Measurements from ENCODE around the gene RPS6KA3. TPM values are rescaled to one million over a fixed set of nuclear protein-coding genes. Genes with fewer than 3 reads are reported as not detected.

RPS6KA3 gene
- polyA plus RNA-seq, 2 donors = 4.9 to 8.4 TPM

DNA sequence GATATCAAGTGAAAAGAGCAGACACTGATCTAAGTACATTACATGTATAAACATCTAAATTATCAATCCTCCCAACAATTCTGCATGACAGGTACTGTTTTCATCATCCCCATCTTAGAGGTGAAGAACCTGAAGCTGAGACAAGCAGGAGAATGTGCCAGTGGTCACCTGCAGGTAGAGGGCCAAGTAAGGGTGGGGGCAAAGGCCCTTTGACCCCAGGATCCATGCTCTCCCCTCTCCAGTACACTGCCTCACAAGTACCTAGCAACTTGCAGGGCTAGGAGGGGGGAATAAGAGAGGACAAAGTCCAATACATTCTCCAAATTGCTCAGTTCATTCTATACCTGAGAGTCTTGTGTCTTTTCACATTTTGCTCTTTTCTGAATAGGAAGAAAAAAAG is 141.7 kb downstream of the RPS6KA3 start:
- H3K36me3 ChIP-seq (ENCODE audit: control insufficient read depth in 2 of 2, insufficient read depth in 2 of 2, low read length in 1 of 2) = no peaks in the 10 kb centered on the region
- H3K4me3 ChIP-seq (ENCODE audit: low read depth in 1 of 2, low read length in 2 of 2) = no peak overlapping the region

DNA sequence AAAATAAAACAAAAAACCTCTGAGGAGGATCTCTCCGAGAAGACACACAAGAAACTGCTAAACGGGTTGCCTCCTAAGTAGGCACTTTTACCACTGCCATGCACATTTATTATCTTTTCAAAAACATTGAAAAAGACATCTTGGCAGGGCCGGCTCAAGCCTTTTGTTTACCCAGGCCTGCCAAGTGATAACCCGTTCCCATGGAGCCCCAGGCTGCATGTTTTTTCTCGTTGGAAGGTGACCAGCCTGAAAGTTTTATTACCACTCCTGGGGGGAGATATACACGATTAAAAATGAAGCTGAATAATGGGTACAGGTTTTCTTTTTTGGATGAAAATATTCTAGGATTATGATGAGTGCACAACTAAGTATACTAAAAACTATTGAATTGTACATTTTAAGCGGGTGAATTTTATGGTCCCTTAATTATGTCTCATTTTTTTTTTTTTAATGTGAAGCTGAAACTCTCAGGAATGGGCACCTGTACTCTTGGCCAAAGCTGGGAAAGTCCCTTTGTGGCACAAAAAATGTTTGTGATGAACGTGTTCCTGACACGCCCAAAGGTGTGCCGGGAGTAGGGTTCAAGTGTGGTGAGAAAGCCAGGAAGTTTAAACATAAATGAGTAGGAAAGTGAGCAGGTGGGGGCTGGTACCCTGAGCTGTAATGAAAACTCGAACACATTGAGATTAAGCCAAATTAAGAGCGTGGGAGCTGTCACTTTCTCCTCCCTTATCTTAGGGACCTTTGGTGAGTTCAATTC is 148.5 kb downstream of the RPS6KA3 start:
- peaks cover 0 to 7% of the 10 kb centered on the region in 2 donors for H3K4me1 ChIP-seq (ENCODE audit: control insufficient read depth in 2 of 2, insufficient read depth in 2 of 2, low read length in 1 of 2)
- peaks cover 0 to 8% of the 10 kb centered on the region in 2 donors for H3K9me3 ChIP-seq (ENCODE audit: control insufficient read depth in 2 of 2, insufficient read depth in 1 of 2, low read depth in 1 of 2, low read length in 1 of 2)
- peaks cover 0 to 3% of the 10 kb centered on the region in 2 donors for H3K27me3 ChIP-seq (ENCODE audit: control insufficient read depth in 1 of 2, insufficient read depth in 2 of 2, low read length in 2 of 2)
- H3K36me3 ChIP-seq (ENCODE audit: control insufficient read depth in 2 of 2, insufficient read depth in 2 of 2, low read length in 1 of 2) = no peaks in the 10 kb centered on the region
- WGBS, 2 donors = 30 to 38% methylated on average over 12 of the region's 12 CpGs
- no peak overlapping the region for H3K27ac ChIP-seq (ENCODE audit: low read depth in 2 of 2, low read length in 1 of 2)
- H3K4me3 ChIP-seq (ENCODE audit: low read depth in 1 of 2, low read length in 2 of 2) = no peak overlapping the region

More for the DNA sequence above, 141.7 kb downstream of the RPS6KA3 start:
- H3K4me1 ChIP-seq (ENCODE audit: control insufficient read depth in 2 of 2, insufficient read depth in 2 of 2, low read length in 1 of 2) = no peaks in the 10 kb centered on the region
- H3K9me3 ChIP-seq (ENCODE audit: control insufficient read depth in 2 of 2, insufficient read depth in 1 of 2, low read depth in 1 of 2, low read length in 1 of 2) = no peaks in the 10 kb centered on the region
- no peaks in the 10 kb centered on the region for H3K27me3 ChIP-seq (ENCODE audit: control insufficient read depth in 1 of 2, insufficient read depth in 2 of 2, low read length in 2 of 2)
- no peak overlapping the region for H3K27ac ChIP-seq (ENCODE audit: low read depth in 2 of 2, low read length in 1 of 2)

DNA sequence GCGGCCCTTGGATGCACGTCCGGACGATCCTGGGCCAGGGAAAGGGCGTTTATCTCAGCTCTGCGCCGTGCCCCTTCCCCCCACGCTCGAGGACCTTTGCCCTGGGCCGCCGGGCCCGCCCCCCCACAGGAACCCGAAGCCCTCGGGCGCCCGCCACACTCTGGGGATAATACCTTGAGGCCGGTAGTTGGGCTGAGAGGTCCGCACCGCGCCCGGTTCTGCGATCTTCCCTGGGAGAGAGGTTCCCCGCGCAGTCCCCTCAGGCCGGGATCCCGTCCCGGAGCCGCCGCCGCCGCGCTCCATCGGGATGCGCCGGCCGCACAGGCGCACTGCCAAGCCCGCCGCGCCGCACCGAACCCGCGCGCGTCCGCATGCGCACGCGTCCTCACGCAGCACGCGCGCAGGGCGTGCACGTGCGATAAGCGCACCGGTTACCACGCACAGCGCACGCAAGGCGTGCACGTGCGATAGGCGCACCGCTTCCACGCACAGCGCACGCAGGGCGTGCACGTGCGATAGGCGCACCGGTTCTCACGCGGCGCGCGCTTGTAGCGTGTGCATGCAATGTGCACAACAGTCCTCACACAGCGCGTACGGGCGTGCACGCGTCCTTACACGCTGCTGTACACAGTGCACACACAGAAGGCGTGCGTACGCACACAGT is 150.0 kb downstream of the RPS6KA3 start, which contains the start of gene MAP7D2:
MAP7D2 (minus strand) TSS at position 331 of the 664 bp plus-strand sequence; CDS start at position 303, 28 bp downstream.
- peak within 1 kb of the TSS in 1 of 2 donors; percentile 31 for H3K4me3 ChIP-seq (ENCODE audit: low read depth in 1 of 2, low read length in 2 of 2)
- WGBS, 2 donors = 18 to 35% methylated on average over 86 to 91 of the region's 91 CpGs

DNA sequence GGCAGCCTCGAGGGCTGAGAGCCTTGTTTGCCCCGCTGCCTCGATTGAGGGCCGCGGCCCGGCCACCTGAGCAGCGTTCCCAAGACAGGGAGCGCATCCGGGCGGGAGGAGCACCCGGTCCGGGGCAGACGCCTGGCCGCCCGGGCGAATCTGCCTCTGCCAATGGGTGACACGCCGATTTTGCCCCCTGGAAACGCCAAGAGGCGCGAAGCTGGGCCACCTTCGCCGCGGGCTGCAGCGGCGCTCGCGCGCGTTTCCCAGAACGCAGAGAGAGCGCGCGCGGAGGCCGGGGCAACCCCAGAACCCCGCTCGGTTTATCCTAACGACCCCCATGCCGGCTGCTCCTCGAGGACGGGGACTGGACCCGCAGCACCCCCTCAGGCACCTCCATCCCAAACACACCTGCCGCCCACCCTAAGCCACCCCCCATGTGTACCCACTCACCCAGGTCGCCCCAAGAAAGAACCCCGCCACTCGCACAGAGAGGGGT is 150.6 kb downstream of the RPS6KA3 start:
- Histone ChIP-seq H3K27me3 (ENCODE audit: control insufficient read depth in 1 of 2, insufficient read depth in 2 of 2, low read length in 2 of 2) (peaks cover 0 to 3% of the 10 kb centered on the region in 2 donors), H3K9me3 (ENCODE audit: control insufficient read depth in 2 of 2, insufficient read depth in 1 of 2, low read depth in 1 of 2, low read length in 1 of 2) (peaks cover 0 to 8% of the 10 kb centered on the region in 2 donors), H3K36me3 (ENCODE audit: control insufficient read depth in 2 of 2, insufficient read depth in 2 of 2, low read length in 1 of 2) (no peaks in the 10 kb centered on the region), H3K4me3 (ENCODE audit: low read depth in 1 of 2, low read length in 2 of 2) (peak overlapping the region in 1 of 2 donors; percentile 31), H3K27ac (ENCODE audit: low read depth in 2 of 2, low read length in 1 of 2) (no peak overlapping the region), H3K4me1 (ENCODE audit: control insufficient read depth in 2 of 2, insufficient read depth in 2 of 2, low read length in 1 of 2) (peaks cover 0 to 7% of the 10 kb centered on the region in 2 donors)
- WGBS, 2 donors = 7 to 17% methylated on average over 33 to 46 of the region's 47 CpGs

More for the DNA sequence above, 150.0 kb downstream of the RPS6KA3 start, which contains the start of gene MAP7D2:
- Histone ChIP-seq H3K27ac (ENCODE audit: low read depth in 2 of 2, low read length in 1 of 2) (no peak within 1 kb of the TSS), H3K36me3 (ENCODE audit: control insufficient read depth in 2 of 2, insufficient read depth in 2 of 2, low read length in 1 of 2) (no peaks in the 10 kb centered on the region), H3K9me3 (ENCODE audit: control insufficient read depth in 2 of 2, insufficient read depth in 1 of 2, low read depth in 1 of 2, low read length in 1 of 2) (peaks cover 0 to 8% of the 10 kb centered on the region in 2 donors), H3K4me1 (ENCODE audit: control insufficient read depth in 2 of 2, insufficient read depth in 2 of 2, low read length in 1 of 2) (peaks cover 0 to 7% of the 10 kb centered on the region in 2 donors), H3K27me3 (ENCODE audit: control insufficient read depth in 1 of 2, insufficient read depth in 2 of 2, low read length in 2 of 2) (peaks cover 0 to 3% of the 10 kb centered on the region in 2 donors)

DNA sequence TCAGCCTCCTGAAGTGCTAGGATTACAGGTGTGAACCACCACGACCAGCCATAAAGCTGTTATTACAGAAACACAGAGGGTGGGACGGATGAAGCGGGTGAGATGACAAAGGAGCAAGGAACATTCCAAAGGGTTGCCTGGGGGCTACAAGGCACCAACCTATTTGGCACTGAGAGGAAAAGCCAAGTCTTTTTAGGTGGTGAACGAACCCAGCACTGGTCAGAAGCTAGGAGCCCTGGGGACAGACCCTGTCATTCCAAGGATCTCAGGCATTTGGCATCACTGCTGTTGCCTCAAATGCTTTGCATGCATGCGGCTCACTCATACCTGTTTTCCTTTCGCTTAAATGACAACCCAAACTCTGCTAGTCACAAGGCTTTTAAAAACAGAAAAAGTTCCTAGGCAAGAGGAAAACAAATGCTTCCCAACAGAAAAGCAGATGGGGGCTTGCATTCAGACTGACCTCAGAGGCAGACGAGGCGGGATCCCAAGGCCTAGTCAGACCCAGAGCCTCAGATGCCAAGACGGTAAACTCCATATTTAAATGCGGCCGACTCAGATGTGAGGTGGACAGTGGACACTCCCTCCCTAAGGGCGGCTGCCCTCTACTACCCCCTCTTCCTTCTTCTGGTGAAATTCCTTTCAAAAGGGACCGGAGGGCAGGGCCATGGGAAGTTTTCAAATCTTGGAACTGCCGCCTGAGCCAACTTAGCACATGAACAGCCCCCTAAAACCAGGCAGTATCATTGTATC is 154.5 kb downstream of the RPS6KA3 start:
- no peak overlapping the region for H3K27ac ChIP-seq (ENCODE audit: low read depth in 2 of 2, low read length in 1 of 2)
- no peaks in the 10 kb centered on the region for H3K36me3 ChIP-seq (ENCODE audit: control insufficient read depth in 2 of 2, insufficient read depth in 2 of 2, low read length in 1 of 2)

DNA sequence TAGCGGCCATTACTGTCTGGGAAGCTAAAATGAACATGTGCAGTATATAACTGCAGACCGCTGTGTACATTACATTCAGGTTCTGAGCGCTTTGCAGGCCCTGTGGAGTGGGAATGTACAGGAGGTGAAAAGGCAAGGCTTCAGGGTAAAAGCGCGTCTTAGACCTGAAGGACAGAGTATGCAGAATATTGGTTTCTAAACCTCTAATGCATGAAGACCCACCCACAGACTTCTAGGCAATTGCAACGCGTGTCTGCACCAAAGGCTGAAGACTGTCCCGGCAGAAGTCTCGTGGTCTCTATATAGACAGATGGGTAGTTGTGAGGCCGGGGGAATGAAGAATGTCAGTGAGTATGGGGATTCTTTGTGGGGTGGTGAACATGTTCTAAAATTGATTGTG is 155.4 kb downstream of the RPS6KA3 start:
- Histone ChIP-seq H3K27me3 (ENCODE audit: control insufficient read depth in 1 of 2, insufficient read depth in 2 of 2, low read length in 2 of 2) (no peaks in the 10 kb centered on the region), H3K27ac (ENCODE audit: low read depth in 2 of 2, low read length in 1 of 2) (no peak overlapping the region), H3K9me3 (ENCODE audit: control insufficient read depth in 2 of 2, insufficient read depth in 1 of 2, low read depth in 1 of 2, low read length in 1 of 2) (no peaks in the 10 kb centered on the region), H3K4me3 (ENCODE audit: low read depth in 1 of 2, low read length in 2 of 2) (no peak overlapping the region), H3K4me1 (ENCODE audit: control insufficient read depth in 2 of 2, insufficient read depth in 2 of 2, low read length in 1 of 2) (no peaks in the 10 kb centered on the region), H3K36me3 (ENCODE audit: control insufficient read depth in 2 of 2, insufficient read depth in 2 of 2, low read length in 1 of 2) (no peaks in the 10 kb centered on the region)
- 95 to 96% methylated on average over 10 of the region's 10 CpGs for whole genome bisulfite sequencing, 2 donors

More for the DNA sequence above, 154.5 kb downstream of the RPS6KA3 start:
- Histone ChIP-seq H3K4me1 (ENCODE audit: control insufficient read depth in 2 of 2, insufficient read depth in 2 of 2, low read length in 1 of 2) (peaks cover 0 to 5% of the 10 kb centered on the region in 2 donors), H3K27me3 (ENCODE audit: control insufficient read depth in 1 of 2, insufficient read depth in 2 of 2, low read length in 2 of 2) (no peaks in the 10 kb centered on the region), H3K4me3 (ENCODE audit: low read depth in 1 of 2, low read length in 2 of 2) (no peak overlapping the region), H3K9me3 (ENCODE audit: control insufficient read depth in 2 of 2, insufficient read depth in 1 of 2, low read depth in 1 of 2, low read length in 1 of 2) (peaks cover 0 to 4% of the 10 kb centered on the region in 2 donors)
- 87 to 90% methylated on average over 14 of the region's 14 CpGs for WGBS, 2 donors

DNA sequence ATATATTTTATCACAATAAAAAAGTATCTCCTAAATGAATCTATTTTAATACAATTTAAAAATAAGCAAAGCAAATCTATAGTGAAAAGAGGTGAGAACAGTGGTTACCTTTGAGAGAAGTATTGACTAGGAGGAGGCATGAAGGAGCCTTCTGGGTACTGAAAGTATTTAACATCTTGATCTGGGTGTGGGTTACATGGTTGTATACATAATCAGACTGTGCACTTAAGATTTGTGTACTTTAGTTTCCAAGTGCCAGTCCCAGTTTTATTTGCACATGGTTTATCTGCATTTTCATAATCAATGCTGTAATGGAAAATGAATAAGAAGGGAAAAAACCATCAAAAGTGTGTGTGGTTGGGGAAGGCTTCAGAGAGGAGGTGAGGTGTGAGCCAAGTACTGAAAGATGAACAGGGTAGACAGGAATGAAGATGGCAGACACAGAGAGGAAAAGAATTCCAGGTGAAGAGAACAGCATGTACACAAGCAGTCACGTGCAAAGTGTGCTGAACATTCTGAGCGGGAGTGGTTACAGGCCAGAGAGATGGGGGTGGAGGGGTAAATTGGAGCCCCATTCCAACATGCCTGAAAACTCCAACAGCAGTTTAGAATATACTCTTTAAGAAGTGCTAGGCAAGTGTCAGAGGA is 164.7 kb downstream of the RPS6KA3 start:
- Histone ChIP-seq H3K4me3 (ENCODE audit: low read depth in 1 of 2, low read length in 2 of 2) (no peak overlapping the region), H3K27ac (ENCODE audit: low read depth in 2 of 2, low read length in 1 of 2) (no peak overlapping the region), H3K9me3 (ENCODE audit: control insufficient read depth in 2 of 2, insufficient read depth in 1 of 2, low read depth in 1 of 2, low read length in 1 of 2) (no peaks in the 10 kb centered on the region), H3K4me1 (ENCODE audit: control insufficient read depth in 2 of 2, insufficient read depth in 2 of 2, low read length in 1 of 2) (no peaks in the 10 kb centered on the region), H3K27me3 (ENCODE audit: control insufficient read depth in 1 of 2, insufficient read depth in 2 of 2, low read length in 2 of 2) (no peaks in the 10 kb centered on the region), H3K36me3 (ENCODE audit: control insufficient read depth in 2 of 2, insufficient read depth in 2 of 2, low read length in 1 of 2) (no peaks in the 10 kb centered on the region)
- 66 to 91% methylated on average over 2 of the region's 2 CpGs for WGBS, 2 donors

Measured in esophagus (tissue), 2 donors.